Prostate gland (tissue), 2 donors: Measurements from ENCODE around the gene TTLL10. TPM values are rescaled to one million over a fixed set of nuclear protein-coding genes. Genes with fewer than 3 reads are reported as not detected.

Experiments used
- DNase-seq: peaks from one replicate; pipeline ENCODE4 v3.0.0-alpha.2; 2019; ENCODE audit warnings: low spot score
- H3K27ac ChIP-seq, 2 donors: fragments of 200-600 bp; sonication (generic); 2 replicates each; pipeline ENCODE4 v1.5.1; 2017 to 2019
- H3K27me3 ChIP-seq: fragments of 200-600 bp; sonication (generic); replicated peaks from 2 replicates; pipeline ENCODE4 v1.5.1; 2019; ENCODE audit not compliant: insufficient read depth
- H3K36me3 ChIP-seq, 2 donors: fragments of 200-600 bp; sonication (generic); 1 replicate in 1 of 2; 2 replicates in 1 of 2; pipeline versions ENCODE4 v1.5.1 to v1.8.1; 2017 to 2019
- H3K4me1 ChIP-seq: fragments of 200-600 bp; sonication (generic); replicated peaks from 2 replicates; pipeline ENCODE4 v1.5.1; 2019
- H3K4me3 ChIP-seq, 2 donors: fragments of 200-600 bp; sonication (generic); 2 replicates each; pipeline ENCODE4 v1.5.1; 2017 to 2019
- H3K9me3 ChIP-seq: fragments of 200-600 bp; sonication (generic); 2 replicates; pipeline ENCODE4 v1.5.1; 2017
- CTCF ChIP-seq, 4 experiments: fragments of 200-600 bp in 2 of 4; fragments of 450-650 bp in 2 of 4; sonication (generic) in 2 of 4; IDR thresholded peaks; 1 replicate in 3 of 4; 2 replicates in 1 of 4; pipeline ENCODE4 v1.5.1; 2016 to 2019; ENCODE audit warnings: antibody characterized with exemption in 4 of 4, mild to moderate bottlenecking in 2 of 4, moderate library complexity in 2 of 4
- POLR2A ChIP-seq: fragments of 450-650 bp; IDR thresholded peaks from one replicate; pipeline ENCODE4 v1.6.1; 2016; ENCODE audit warnings: antibody characterized with exemption, mild to moderate bottlenecking
- POLR2AphosphoS5 ChIP-seq: sonication (generic); formaldehyde crosslinking; IDR thresholded peaks from one replicate; pipeline ENCODE4 v1.6.1; 2017; ENCODE audit warnings: antibody characterized with exemption
- WGBS: methylation state at CpG from one replicate; pipeline ENCODE4 v1.1.5; 2018; 5-methylcytosine and 5-hydroxymethylcytosine counted together
- intact Hi-C: fragments of 100-400 bp; cut with DNase I; formaldehyde crosslinking; loops from one replicate; pipeline ENCODE4 v1.14.2; 2022
- total RNA-seq, 2 donors: library from RNA; depleted of rRNA; stranded (reverse); fragments of >200 nt; gene quantifications; one replicate each; pipeline ENCODE4 v1.1.0, GENCODE V29; 2016

TTLL10 gene
- total RNA-seq, 2 donors from 2014 or later, result 0.77 to 7.3 TPM

GRCh38 chr1:1153874-1154273 lies 19.8 kb upstream of the TTLL10 start:
- Histone ChIP-seq H3K9me3 (no peaks in the 10 kb centered on the region), H3K4me3 (no peak overlapping the region), H3K27ac (peak overlapping the region; percentile 34 to 39), H3K4me1 (peaks cover 9% of the 10 kb centered on the region), H3K36me3 (no peaks in the 10 kb centered on the region), H3K27me3 (no peaks in the 10 kb centered on the region)
- 32% methylated on average over 4 of the region's 4 CpGs for WGBS
- peak; percentile 59 for DNase-seq
- intact Hi-C loops, result no loop called here
- TF ChIP-seq POLR2A (no peak), POLR2AphosphoS5 (peak; percentile 91)

- WGBS, result 87% methylated on average over 10 of the region's 10 CpGs
- DNase-seq, result no peak
- H3K9me3 ChIP-seq, result no peaks in the 10 kb centered on the region
- H3K27me3 ChIP-seq, result no peaks in the 10 kb centered on the region
- no peak overlapping the region for H3K4me3 ChIP-seq
- intact Hi-C loops, result no loop called here
- H3K4me1 ChIP-seq, result peaks cover 10% of the 10 kb centered on the region
- H3K27ac ChIP-seq, result no peak overlapping the region
- no peaks in the 10 kb centered on the region for H3K36me3 ChIP-seq
- TF ChIP-seq CTCF (IDR thresholded peaks at IDR 0.05) (no peak), POLR2AphosphoS5 (no peak), POLR2A (no peak)
Observed at GRCh38 chr1:1155258-1155657, 18.4 kb upstream of the TTLL10 start.

GRCh38 chr1:1156140-1157032 lies 17.3 kb upstream of the TTLL10 start:
- no peaks in the 10 kb centered on the region for H3K27me3 ChIP-seq
- TF ChIP-seq CTCF (IDR thresholded peaks at IDR 0.05), result no peak
- TF ChIP-seq POLR2AphosphoS5, result no peak
- no peak for TF ChIP-seq POLR2A
- 83% methylated on average over 24 of the region's 26 CpGs for WGBS
- no peaks in the 10 kb centered on the region for H3K36me3 ChIP-seq
- no peak overlapping the region for H3K4me3 ChIP-seq
- H3K4me1 ChIP-seq, result peaks cover 10% of the 10 kb centered on the region
- no peak overlapping the region for H3K27ac ChIP-seq
- intact Hi-C loops, result no loop called here
- no peak for DNase-seq
- no peaks in the 10 kb centered on the region for H3K9me3 ChIP-seq

- no peaks in the 10 kb centered on the region for H3K27me3 ChIP-seq
- intact Hi-C loops, result no loop called here
- H3K9me3 ChIP-seq, result no peaks in the 10 kb centered on the region
- DNase-seq, result no peak
- no peak for TF ChIP-seq POLR2A
- TF ChIP-seq CTCF (IDR thresholded peaks at IDR 0.05), result no peak
- no peak for TF ChIP-seq POLR2AphosphoS5
- H3K36me3 ChIP-seq, result no peaks in the 10 kb centered on the region
- no peak overlapping the region for H3K4me3 ChIP-seq
- H3K27ac ChIP-seq, result no peak overlapping the region
- WGBS, result 49% methylated on average over 6 of the region's 9 CpGs
- H3K4me1 ChIP-seq, result peaks cover 10% of the 10 kb centered on the region
Observed at GRCh38 chr1:1157033-1157365, 16.7 kb upstream of the TTLL10 start.

GRCh38 chr1:1157426-1157913 lies 16.2 kb upstream of the TTLL10 start:
- H3K27me3 ChIP-seq, result no peaks in the 10 kb centered on the region
- 0% methylated on average over 12 of the region's 29 CpGs for WGBS
- intact Hi-C loops, result no loop called here
- no peaks in the 10 kb centered on the region for H3K9me3 ChIP-seq
- peak overlapping the region; percentile 95 to 99 for H3K27ac ChIP-seq
- TF ChIP-seq CTCF (IDR thresholded peaks at IDR 0.05) (peak in 1 of 4 experiments; percentile 32), POLR2AphosphoS5 (peak; percentile 86), POLR2A (peak; percentile 93)
- peaks cover 10% of the 10 kb centered on the region for H3K4me1 ChIP-seq
- peak; percentile 90 for DNase-seq
- no peaks in the 10 kb centered on the region for H3K36me3 ChIP-seq
- peak overlapping the region; percentile 44 to 56 for H3K4me3 ChIP-seq
